Liver (tissue), 9 donors: ENCODE measurements around the gene MTHFD1L. TPM values are rescaled to one million over a fixed set of nuclear protein-coding genes. Genes with fewer than 3 reads are reported as not detected.
A peak's percentile ranks its signal among the peaks of the same experiment; 100 is the strongest.

Experiments
- DNase-seq: peaks from one replicate; pipeline ENCODE4 v3.0.0-alpha.2; 2017; ENCODE audit warnings: low spot score
- H3K27ac ChIP-seq, 2 donors: one replicate each; pipeline ENCODE4 v1.7.0; 2013; ENCODE audit warnings: inconsistent platforms in 2 of 2, low read length in 2 of 2, control low read depth in 1 of 2, low read depth in 1 of 2, mild to moderate bottlenecking in 1 of 2
- H3K27me3 ChIP-seq, 4 donors: one replicate each; pipeline versions ENCODE4 v1.6.1 to v1.7.0; 2013; ENCODE audit warnings: low read length in 3 of 4, inconsistent platforms in 1 of 4, mild to moderate bottlenecking in 1 of 4, moderate library complexity in 1 of 4; ENCODE audit not compliant: control insufficient read depth in 4 of 4, insufficient read depth in 4 of 4
- H3K36me3 ChIP-seq, 4 donors: one replicate each; pipeline versions ENCODE4 v1.6.1 to v1.7.0; 2013; ENCODE audit warnings: low read length in 3 of 4, mild to moderate bottlenecking in 3 of 4, low read depth in 1 of 4, moderate library complexity in 1 of 4; ENCODE audit not compliant: control insufficient read depth in 4 of 4, insufficient read depth in 3 of 4
- H3K4me1 ChIP-seq, 4 donors: one replicate each; pipeline versions ENCODE4 v1.6.1 to v1.7.0; 2013; ENCODE audit warnings: low read length in 3 of 4, mild to moderate bottlenecking in 3 of 4, moderate library complexity in 1 of 4; ENCODE audit not compliant: control insufficient read depth in 4 of 4, insufficient read depth in 4 of 4
- H3K4me3 ChIP-seq, 3 donors: one replicate each; pipeline versions ENCODE4 v1.6.1 to v1.7.0; 2013; ENCODE audit warnings: low read length in 3 of 3, control low read depth in 1 of 3, low read depth in 1 of 3, mild to moderate bottlenecking in 1 of 3
- H3K9ac ChIP-seq, 2 donors: one replicate each; pipeline ENCODE4 v1.7.0; 2013; ENCODE audit warnings: low read length in 2 of 2, mild to moderate bottlenecking in 2 of 2, moderate library complexity in 2 of 2, control low read depth in 1 of 2, low read depth in 1 of 2
- H3K9me3 ChIP-seq, 4 donors: one replicate each; pipeline versions ENCODE4 v1.6.1 to v1.7.0; 2013; ENCODE audit warnings: low read length in 3 of 4; ENCODE audit not compliant: control insufficient read depth in 4 of 4
- ATF3 ChIP-seq: IDR thresholded peaks from 2 replicates; pipeline ENCODE4 v1.6.1; 2016; ENCODE audit warnings: antibody characterized with exemption
- CTCF ChIP-seq: fragments of 150-350 bp; IDR thresholded peaks from 2 replicates; pipeline ENCODE4 v1.5.1; 2017; ENCODE audit warnings: improper control_type of control experiment, low read depth, low read length; ENCODE audit not compliant: missing input control
- EGR1 ChIP-seq, 2 donors: IDR thresholded peaks; 2 replicates each; pipeline ENCODE4 v1.6.1; 2016 to 2018; ENCODE audit warnings: antibody characterized with exemption in 2 of 2, low read depth in 2 of 2
- FOXA2 ChIP-seq: IDR thresholded peaks from 2 replicates; pipeline ENCODE4 v1.6.1; 2016; ENCODE audit warnings: antibody characterized with exemption
- GABPA ChIP-seq, 2 donors: IDR thresholded peaks in 1 of 2; conservative IDR thresholded peaks in 1 of 2; 2 replicates each; pipeline ENCODE4 v1.6.1; 2016; ENCODE audit warnings: antibody characterized with exemption in 2 of 2, mild to moderate bottlenecking in 1 of 2, moderate library complexity in 1 of 2
- HNF4A ChIP-seq, 2 donors: conservative IDR thresholded peaks; 2 replicates each; pipeline ENCODE4 v1.6.1; 2016; ENCODE audit warnings: antibody characterized with exemption in 2 of 2, mild to moderate bottlenecking in 2 of 2
- HNF4G ChIP-seq: IDR thresholded peaks from 2 replicates; pipeline ENCODE4 v1.6.1; 2016; ENCODE audit warnings: antibody characterized with exemption
- JUND ChIP-seq, 2 donors: IDR thresholded peaks; 2 replicates each; pipeline ENCODE4 v1.6.1; 2016; ENCODE audit warnings: antibody characterized with exemption in 2 of 2
- MAX ChIP-seq: IDR thresholded peaks from 2 replicates; pipeline ENCODE4 v1.6.1; 2016; ENCODE audit warnings: antibody characterized with exemption
- NR2F2 ChIP-seq: IDR thresholded peaks from 2 replicates; pipeline ENCODE4 v1.6.1; 2016; ENCODE audit warnings: antibody characterized with exemption
- RAD21 ChIP-seq, 2 donors: IDR thresholded peaks; 2 replicates each; pipeline ENCODE4 v1.6.1; 2016; ENCODE audit warnings: antibody characterized with exemption in 2 of 2, mild to moderate bottlenecking in 2 of 2
- REST ChIP-seq: IDR thresholded peaks from 2 replicates; pipeline ENCODE4 v1.6.1; 2016; ENCODE audit warnings: antibody characterized with exemption, mild to moderate bottlenecking
- RXRA ChIP-seq, 2 donors: IDR thresholded peaks; 2 replicates each; pipeline ENCODE4 v1.6.1; 2017 to 2018; ENCODE audit warnings: antibody characterized with exemption in 2 of 2, mild to moderate bottlenecking in 1 of 2
- SP1 ChIP-seq: IDR thresholded peaks from 2 replicates; pipeline ENCODE4 v1.6.1; 2018; ENCODE audit warnings: antibody characterized with exemption, mild to moderate bottlenecking
- TAF1 ChIP-seq: conservative IDR thresholded peaks from 2 replicates; pipeline ENCODE4 v1.6.1; 2016; ENCODE audit warnings: antibody characterized with exemption, mild to moderate bottlenecking
- YY1 ChIP-seq: IDR thresholded peaks from 2 replicates; pipeline ENCODE4 v1.6.1; 2016; ENCODE audit warnings: antibody characterized with exemption, mild to moderate bottlenecking
- ZBTB33 ChIP-seq: IDR thresholded peaks from 2 replicates; pipeline ENCODE4 v1.6.1; 2016; ENCODE audit warnings: antibody characterized with exemption
- WGBS: extraction: QIAGEN DNeasy Blood & Tissue Kit; methylation state at CpG from one replicate; pipeline ENCODE4 v1.1.7; 2013; 5-methylcytosine and 5-hydroxymethylcytosine counted together
- polyA plus RNA-seq, 2 donors: library from polyadenylated mRNA; stranded (reverse) in 1 of 2; unstranded in 1 of 2; fragments of 200-250 nt in 1 of 2; fragments of >200 nt in 1 of 2; fragmentation: Nextera tagmentation in 1 of 2; extraction: Ambion mirVana in 1 of 2; gene quantifications; one replicate each; pipeline versions ENCODE4 v1.2.1 to v1.2.3, GENCODE V29; 2013 to 2015
- total RNA-seq, 2 donors: library from RNA; depleted of rRNA; stranded (reverse); fragments of >200 nt; gene quantifications; one replicate each; pipeline ENCODE4 v1.2.3, GENCODE V29; 2014
- donor health status: healthy.
- donor health status: healthy.
- donor health status: healthy.
- donor health status: healthy.
- donor health status: healthy.

The MTHFD1L gene
- total and polyA plus RNA-seq, 4 donors: 2.0 to 7.7 (median 2.8) TPM

- H3K27me3 ChIP-seq: no peaks in the 10 kb centered on the region
- H3K36me3 ChIP-seq: no peaks in the 10 kb centered on the region
- H3K9me3 ChIP-seq: no peaks in the 10 kb centered on the region
- peak overlapping the region; percentile 88 to 91 for H3K27ac ChIP-seq
- DNase-seq: no peak
- TF ChIP-seq RXRA (IDR thresholded peaks at IDR 0.05) (no peak), CTCF (no peak), HNF4G (no peak), YY1 (no peak), HNF4A (conservative IDR thresholded peaks at IDR 0.05) (no peak), RAD21 (IDR thresholded peaks at IDR 0.05) (no peak), JUND (IDR thresholded peaks at IDR 0.05) (no peak), MAX (no peak), ZBTB33 (no peak), TAF1 (no peak), NR2F2 (no peak), EGR1 (IDR thresholded peaks at IDR 0.05; ENCODE audit: low read depth in 2 of 2) (no peak), GABPA (IDR thresholded peaks at IDR 0.05 in 1 of 2, conservative IDR thresholded peaks at IDR 0.05 in 1 of 2) (no peak), FOXA2 (no peak)
- H3K4me1 ChIP-seq: peaks cover 0 to 5% (median 0%) of the 10 kb centered on the region in 4 donors
- WGBS: 88% methylated on average over 4 of the region's 4 CpGs
- H3K9ac ChIP-seq: no peak overlapping the region
- H3K4me3 ChIP-seq: no peak overlapping the region
These were observed 178.4 kb downstream of the MTHFD1L start for GRCh38 chr6:151043944-151044343.

GRCh38 chr6:151044465-151045441 is 179.3 kb downstream of the MTHFD1L start:
- H3K27ac ChIP-seq: peak overlapping the region; percentile 88 to 91
- peak; percentile 60 for DNase-seq
- peak overlapping the region; percentile 43 to 68 for H3K9ac ChIP-seq
- 40% methylated on average over 26 of the region's 26 CpGs for WGBS
- peak overlapping the region; percentile 0 to 49 (median 27) for H3K4me3 ChIP-seq
- H3K27me3 ChIP-seq: no peaks in the 10 kb centered on the region
- peaks cover 0 to 5% (median 0%) of the 10 kb centered on the region in 4 donors for H3K4me1 ChIP-seq
- H3K9me3 ChIP-seq: no peaks in the 10 kb centered on the region
- H3K36me3 ChIP-seq: no peaks in the 10 kb centered on the region
- TF ChIP-seq CTCF (no peak), JUND (IDR thresholded peaks at IDR 0.05) (peak; percentile 98), ATF3 (peak; percentile 92), EGR1 (IDR thresholded peaks at IDR 0.05; ENCODE audit: low read depth in 2 of 2) (peak in 1 of 2 donors; percentile 32), NR2F2 (peak; percentile 75), MAX (peak; percentile 84), GABPA (IDR thresholded peaks at IDR 0.05 in 1 of 2, conservative IDR thresholded peaks at IDR 0.05 in 1 of 2) (peak in 1 of 2 donors; percentile 34), RAD21 (IDR thresholded peaks at IDR 0.05) (peak; percentile 57 to 59), HNF4G (peak; percentile 88), REST (peak; percentile 90), HNF4A (conservative IDR thresholded peaks at IDR 0.05) (peak; percentile 96 to 97), SP1 (peak; percentile 96), FOXA2 (peak; percentile 80), YY1 (peak; percentile 84), TAF1 (peak; percentile 32)
